ENCODE results near the gene AP1G2. TPM values are rescaled to one million over a fixed set of nuclear protein-coding genes. Genes with fewer than 3 reads are reported as not detected.

Gene AP1G2
- total and polyA plus RNA-seq, 3 donors from 2014 or later: 33.6 to 83.4 (median 76.9) TPM

DNA sequence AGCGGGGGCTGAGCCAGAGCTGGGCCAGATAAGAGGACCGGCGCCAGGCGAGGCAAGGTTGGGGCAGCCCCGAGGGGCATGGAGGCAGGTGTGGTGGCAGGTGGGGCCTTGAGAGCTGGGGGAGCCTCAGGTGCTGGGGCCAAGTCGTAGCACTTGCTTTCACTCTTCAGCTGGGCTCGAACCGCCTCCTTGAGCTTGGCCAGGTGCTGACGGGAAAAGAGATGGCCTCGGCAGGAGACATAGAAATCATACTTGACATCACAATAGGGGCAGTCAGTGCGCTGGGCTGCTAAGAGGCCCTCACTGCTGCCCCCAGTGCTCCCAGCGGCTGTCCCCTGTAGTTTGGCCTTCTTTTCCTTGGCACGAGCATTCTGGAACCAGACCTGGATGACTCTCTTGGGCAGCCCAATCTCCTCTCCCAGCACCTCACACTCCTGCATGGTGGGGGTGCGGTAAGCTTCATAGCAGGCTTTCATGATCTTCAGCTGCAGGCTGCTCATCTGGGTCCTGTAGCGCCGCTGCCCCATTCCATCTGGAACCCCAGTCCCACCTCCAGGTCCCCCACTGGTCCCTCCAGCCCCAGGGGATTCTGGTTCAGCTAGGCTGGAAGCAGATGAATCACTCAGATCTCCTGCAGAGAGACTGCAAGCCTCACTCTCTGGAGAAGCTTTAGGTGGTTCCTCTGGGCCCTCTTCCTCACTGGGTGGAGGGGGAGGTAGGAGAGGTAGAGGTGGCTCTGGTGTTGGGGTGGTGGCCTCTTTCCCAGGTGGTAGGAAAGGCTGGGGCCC, 44.2 kb downstream of the AP1G2 start:
- Histone ChIP-seq H3K4me1 (no peaks in the 10 kb centered on the region), H3K4me3 (no peak overlapping the region), H3K27me3 (no peaks in the 10 kb centered on the region), H3K36me3 (ENCODE audit: low read depth, missing control alignments) (no peaks in the 10 kb centered on the region), H3K9me3 (no peaks in the 10 kb centered on the region), H3K27ac (no peak overlapping the region)
- DNase-seq: no peak
- WGBS, 2 donors: 89 to 90% methylated on average over 13 to 16 of the region's 16 CpGs
- TF ChIP-seq POLR2A (IDR thresholded peaks at IDR 0.05): no peak
- TF ChIP-seq, protein P1, sequence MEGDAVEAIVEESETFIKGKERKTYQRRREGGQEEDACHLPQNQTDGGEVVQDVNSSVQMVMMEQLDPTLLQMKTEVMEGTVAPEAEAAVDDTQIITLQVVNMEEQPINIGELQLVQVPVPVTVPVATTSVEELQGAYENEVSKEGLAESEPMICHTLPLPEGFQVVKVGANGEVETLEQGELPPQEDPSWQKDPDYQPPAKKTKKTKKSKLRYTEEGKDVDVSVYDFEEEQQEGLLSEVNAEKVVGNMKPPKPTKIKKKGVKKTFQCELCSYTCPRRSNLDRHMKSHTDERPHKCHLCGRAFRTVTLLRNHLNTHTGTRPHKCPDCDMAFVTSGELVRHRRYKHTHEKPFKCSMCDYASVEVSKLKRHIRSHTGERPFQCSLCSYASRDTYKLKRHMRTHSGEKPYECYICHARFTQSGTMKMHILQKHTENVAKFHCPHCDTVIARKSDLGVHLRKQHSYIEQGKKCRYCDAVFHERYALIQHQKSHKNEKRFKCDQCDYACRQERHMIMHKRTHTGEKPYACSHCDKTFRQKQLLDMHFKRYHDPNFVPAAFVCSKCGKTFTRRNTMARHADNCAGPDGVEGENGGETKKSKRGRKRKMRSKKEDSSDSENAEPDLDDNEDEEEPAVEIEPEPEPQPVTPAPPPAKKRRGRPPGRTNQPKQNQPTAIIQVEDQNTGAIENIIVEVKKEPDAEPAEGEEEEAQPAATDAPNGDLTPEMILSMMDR (IDR thresholded peaks at IDR 0.05): no peak
- intact Hi-C loops (cut with DNase I; ENCODE audit: low total_unique reads): no loop called here

DNA sequence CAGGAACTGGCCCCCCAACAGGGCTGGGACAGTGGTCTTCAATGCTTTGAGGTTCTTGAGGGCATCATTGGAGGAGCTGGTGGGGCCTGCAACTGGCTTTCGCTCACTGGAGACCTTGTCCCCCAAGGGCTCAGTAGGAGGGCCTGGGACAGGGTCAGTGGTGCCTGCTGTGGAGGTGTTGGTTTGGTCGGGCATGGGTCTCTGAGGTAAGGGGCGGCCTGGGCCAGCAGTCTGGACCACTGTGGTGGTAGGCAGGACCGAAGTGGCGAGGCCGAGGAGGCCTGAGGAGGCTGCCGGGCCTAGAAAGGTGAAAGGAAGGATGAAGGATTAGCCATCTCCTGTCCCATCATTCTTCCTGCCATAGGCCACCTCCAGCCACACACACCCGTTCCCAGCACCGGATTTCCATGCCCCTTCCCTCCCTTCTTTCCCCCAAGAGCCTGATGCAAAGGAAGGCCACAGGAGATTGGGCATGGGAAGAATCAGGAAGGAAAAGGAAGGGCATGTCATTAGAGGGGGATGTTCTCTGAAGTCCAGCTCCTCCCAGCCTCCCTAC, 44.9 kb downstream of the AP1G2 start:
- Histone ChIP-seq H3K27me3 (no peaks in the 10 kb centered on the region), H3K9me3 (no peaks in the 10 kb centered on the region), H3K36me3 (ENCODE audit: low read depth, missing control alignments) (no peaks in the 10 kb centered on the region), H3K4me3 (no peak overlapping the region), H3K27ac (no peak overlapping the region), H3K4me1 (no peaks in the 10 kb centered on the region)
- no peak for DNase-seq
- WGBS, 2 donors: 89 to 93% methylated on average over 8 to 9 of the region's 9 CpGs
- intact Hi-C loops (cut with DNase I; ENCODE audit: low total_unique reads): no loop called here
- no peak for TF ChIP-seq POLR2A (IDR thresholded peaks at IDR 0.05)
- TF ChIP-seq, protein P1 (IDR thresholded peaks at IDR 0.05): no peak

DNA sequence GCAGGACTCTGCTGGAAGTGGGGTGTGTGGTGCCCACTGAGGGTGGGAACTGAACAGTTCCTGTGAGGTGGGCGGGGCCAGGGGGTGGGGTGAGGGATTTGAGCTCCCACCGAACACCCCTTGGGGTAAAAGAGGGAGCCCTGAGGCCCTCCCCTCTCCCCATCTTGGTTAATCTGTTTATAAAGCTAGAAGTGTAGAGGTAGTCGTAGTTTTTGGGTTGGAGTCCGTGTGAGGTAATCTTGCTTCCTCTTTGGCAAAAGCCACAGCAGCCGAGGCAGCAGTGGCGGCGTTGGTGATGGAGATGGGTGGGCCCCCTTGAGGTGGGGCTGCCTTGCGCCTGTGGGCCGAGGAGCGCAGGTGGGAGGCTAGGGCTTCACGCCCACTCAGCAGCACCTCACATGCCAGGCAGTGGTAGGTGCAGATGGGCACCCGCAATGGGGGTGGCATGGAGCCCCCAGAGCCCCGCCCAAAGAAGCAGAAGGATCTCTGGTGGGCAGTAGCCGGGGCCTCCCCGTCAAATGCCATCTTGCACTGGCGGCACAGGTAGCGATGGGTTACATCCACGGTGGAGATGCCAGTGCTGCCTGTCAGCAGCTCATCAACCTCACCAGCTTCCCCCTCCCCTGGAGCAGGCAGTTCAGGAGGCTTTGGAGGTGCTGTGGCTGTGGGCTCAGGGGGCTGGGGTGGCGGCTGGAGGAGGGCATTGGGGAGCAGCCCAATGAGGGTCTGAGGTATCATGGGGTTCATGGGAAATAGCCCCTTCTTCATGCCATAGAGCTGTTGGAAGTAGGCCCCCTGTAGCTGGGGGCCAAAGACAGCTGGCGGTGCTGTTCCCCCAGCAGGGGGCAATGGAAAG, 45.6 kb downstream of the AP1G2 start:
- TF ChIP-seq, protein P1 (IDR thresholded peaks at IDR 0.05): no peak
- TF ChIP-seq POLR2A (IDR thresholded peaks at IDR 0.05): no peak
- Histone ChIP-seq H3K9me3 (no peaks in the 10 kb centered on the region), H3K27me3 (no peaks in the 10 kb centered on the region), H3K4me1 (no peaks in the 10 kb centered on the region), H3K27ac (no peak overlapping the region), H3K4me3 (no peak overlapping the region), H3K36me3 (ENCODE audit: low read depth, missing control alignments) (no peaks in the 10 kb centered on the region)
- no peak for DNase-seq
- 82 to 88% methylated on average over 9 to 18 of the region's 20 CpGs for WGBS, 2 donors
- intact Hi-C loops (cut with DNase I; ENCODE audit: low total_unique reads): no loop called here

DNA sequence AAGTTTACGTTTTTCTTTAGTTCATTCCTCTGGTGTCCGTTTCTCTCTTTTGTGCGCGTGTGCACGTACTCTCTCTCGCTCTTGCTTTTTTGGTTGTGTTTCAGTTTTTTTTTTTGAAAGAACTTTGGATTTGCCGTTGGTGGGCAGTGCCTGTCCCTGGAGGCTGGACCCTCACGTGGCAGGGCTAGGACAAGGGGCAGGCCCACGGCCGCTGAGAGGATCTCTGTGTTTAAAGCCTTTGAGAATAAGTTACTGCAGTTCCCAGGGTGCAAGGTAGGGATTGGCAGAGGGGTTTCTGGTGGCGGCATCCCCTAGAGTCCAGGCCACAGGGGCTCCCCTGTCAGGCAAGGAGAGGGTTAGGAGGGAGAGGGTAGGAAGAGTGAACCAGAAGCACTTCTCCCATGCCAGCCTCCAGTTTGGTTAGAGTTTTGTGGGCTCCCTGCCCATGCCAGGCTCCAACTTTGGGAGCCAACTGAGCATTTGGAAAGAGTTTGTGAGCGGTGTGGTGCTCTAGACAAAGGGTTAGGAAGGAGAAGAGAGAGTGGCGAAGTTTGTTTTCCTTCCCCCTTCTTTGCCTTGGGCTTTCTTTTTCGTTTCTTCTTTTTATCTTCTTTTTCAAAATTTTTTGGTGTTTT, 46.6 kb downstream of the AP1G2 start:
- H3K4me1 ChIP-seq: no peaks in the 10 kb centered on the region
- no peaks in the 10 kb centered on the region for H3K27me3 ChIP-seq
- no peaks in the 10 kb centered on the region for H3K9me3 ChIP-seq
- WGBS, 2 donors: 83 to 86% methylated on average over 14 of the region's 14 CpGs
- intact Hi-C loops (cut with DNase I; ENCODE audit: low total_unique reads): no loop called here
- H3K36me3 ChIP-seq (ENCODE audit: low read depth, missing control alignments): no peaks in the 10 kb centered on the region
- H3K27ac ChIP-seq: no peak overlapping the region
- no peak overlapping the region for H3K4me3 ChIP-seq
- DNase-seq: no peak
- no peak for TF ChIP-seq POLR2A (IDR thresholded peaks at IDR 0.05)
- TF ChIP-seq, protein P1 (IDR thresholded peaks at IDR 0.05): no peak
